HG03521 (cell line): ENCODE data around the gene RHNO1.
A peak's percentile ranks its signal among the peaks of the same experiment; 100 is the strongest.
"Not testable (repeated sequence)": the region's sequence is repeated elsewhere in the genome, so short reads cannot be mapped to it uniquely, and the experiment has no call there.

ENCODE experiments used
- ATAC-seq: cut with Tn5 transposase; IDR thresholded peaks from one replicate; pipeline ENCODE4 v1.9.1; 2021; ENCODE audit warnings: mild to moderate bottlenecking, moderate library complexity; ENCODE audit not compliant: unreplicated experiment

The RHNO1 gene

GRCh38 chr12:2858334-2858733, 18.7 kb upstream of the RHNO1 start:
- no peak for ATAC-seq

GRCh38 chr12:2858944-2859421, 18.0 kb upstream of the RHNO1 start:
- no peak for ATAC-seq

DNA sequence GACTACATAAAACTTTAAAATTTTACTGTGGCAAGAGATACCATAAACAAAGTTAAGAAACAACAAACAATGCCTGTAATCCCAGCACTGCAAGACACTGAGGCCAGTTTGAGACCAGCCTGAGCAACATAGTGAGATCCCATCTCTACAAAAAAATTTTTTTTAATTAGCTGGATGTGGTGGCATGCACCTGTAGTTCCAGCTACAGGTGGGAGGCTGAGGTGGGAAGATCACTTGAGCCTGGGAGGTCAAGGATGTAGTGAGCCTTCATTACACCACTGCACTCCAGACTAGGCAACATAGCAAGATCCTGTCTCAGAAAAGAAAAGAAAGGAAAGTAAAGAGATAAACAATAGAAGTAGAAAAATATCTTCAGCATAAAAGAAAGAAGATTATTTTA, 16.9 kb upstream of the RHNO1 start:
- no peak for ATAC-seq

GRCh38 chr12:2862876-2863275, 14.1 kb upstream of the RHNO1 start:
- no peak for ATAC-seq

GRCh38 chr12:2863402-2863801, 13.6 kb upstream of the RHNO1 start:
- not testable (repeated sequence) for ATAC-seq

- ATAC-seq, result no peak
Observed at GRCh38 chr12:2864198-2864597, 12.8 kb upstream of the RHNO1 start.

DNA sequence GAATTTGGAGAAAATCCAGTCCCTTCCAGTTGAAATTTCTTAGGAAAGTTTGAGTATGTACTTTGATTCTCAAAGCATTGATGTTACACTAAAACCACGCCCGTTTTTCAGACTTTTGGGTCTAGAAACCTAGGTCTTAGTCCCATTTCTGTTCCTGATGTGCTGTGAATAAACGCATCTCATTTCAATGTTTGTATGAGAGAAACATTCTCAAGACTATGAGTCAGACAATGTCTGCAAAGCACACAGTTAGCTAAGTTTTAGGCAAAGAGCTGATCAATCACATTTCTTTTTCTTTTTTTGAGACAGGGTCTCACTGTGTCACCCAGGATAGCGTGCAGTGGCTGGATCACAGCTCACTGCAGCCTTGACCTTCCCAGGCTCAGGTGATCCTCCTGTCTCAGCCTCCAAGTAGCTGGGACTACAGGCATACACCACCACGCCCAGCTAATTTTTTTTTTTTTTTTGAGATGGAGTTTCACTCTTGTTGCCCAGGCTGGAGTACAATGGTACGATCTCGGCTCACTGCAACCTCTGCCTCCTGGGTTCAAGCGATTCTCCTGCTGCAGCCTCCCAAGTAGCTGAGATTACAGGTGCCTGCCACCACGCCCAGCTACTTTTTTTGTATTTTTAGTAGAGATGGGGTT, 7.9 kb upstream of the RHNO1 start:
- not testable (repeated sequence) for ATAC-seq

- peak; percentile 34 for ATAC-seq
Observed at GRCh38 chr12:2876431-2877046, 484 bp upstream of the RHNO1 start.

DNA sequence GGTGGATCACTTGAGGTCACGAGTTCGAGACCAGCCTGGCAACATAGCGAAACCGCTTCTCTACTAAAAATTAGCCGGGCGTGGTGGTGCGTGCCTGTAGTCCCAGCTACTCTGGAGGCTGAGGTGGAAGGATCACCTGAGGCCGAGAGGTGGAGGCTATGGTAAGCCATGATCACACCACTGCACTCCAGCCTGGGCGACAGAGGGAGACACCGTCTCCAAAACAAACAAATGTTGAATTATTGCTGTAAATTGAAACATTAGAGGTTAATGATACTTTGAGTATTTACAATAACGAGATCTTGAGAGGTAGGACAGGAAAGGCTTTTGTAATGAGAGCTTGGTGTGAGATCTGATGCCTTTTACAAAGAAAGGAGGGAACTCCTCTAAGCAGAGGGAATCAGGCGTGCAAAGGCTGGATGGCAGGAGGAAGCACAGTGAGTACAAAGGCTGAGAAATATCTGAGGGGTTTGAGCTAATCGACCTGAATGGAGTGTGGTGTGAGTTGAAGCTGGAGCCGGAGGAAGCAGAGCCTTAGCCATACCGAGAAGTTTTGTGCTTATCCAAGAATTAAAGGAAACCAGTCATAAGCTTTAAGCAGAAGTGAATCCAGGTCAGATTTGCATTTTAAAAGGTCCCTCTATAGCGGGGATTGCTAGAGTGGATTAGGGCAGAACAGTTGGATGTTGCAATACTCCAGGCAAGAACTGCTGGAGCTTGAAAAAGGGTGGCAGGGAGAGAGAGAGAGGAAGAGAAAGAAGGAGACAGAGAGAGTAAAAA, 1.1 kb downstream of the RHNO1 start:
- no peak for ATAC-seq

DNA sequence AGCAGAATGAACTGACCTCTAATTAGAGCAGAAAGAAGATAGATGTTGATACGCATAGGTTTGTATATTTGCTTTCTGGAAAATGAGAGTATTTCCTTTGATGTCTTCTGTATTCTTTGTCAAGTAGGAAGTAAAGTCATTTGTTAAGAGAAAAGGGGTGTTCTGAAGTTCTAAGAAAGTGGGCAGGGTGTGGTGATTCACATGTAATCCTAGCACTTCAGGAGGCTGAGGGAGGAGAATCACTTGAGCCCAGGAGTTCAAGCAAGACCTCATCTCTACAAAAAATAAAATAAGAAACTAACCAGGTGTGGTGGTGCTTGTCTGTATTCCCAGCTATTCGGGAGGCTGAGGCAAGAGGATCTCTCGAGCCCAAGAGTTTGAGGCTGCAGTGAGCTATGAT, 2.8 kb downstream of the RHNO1 start:
- ATAC-seq, result no peak

DNA sequence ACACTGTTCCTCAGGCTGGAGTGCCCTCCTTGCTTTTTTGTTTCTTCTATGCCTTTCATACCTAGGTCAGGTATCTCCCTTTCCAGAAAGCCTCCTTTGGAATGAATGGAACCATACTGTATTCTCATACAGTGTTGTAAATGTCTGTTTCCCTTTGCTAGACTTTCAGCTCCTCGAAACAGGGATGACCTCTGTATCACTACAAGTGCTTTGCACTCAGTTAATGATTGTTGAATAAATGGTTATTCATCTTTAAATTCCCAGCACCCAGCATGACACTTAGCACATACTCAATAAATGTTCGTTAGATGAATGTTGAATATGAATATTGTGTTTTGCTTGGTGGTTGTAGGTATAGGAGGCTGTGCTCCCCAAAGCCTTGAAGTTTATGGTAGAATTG, 7.8 kb downstream of the RHNO1 start:
- no peak for ATAC-seq

GRCh38 chr12:2886768-2887450, 9.9 kb downstream of the RHNO1 start:
- ATAC-seq, result no peak

GRCh38 chr12:2890001-2890387, 13.0 kb downstream of the RHNO1 start:
- no peak for ATAC-seq

- peak; percentile 97 for ATAC-seq
Observed at GRCh38 chr12:2890388-2891239, 13.6 kb downstream of the RHNO1 start, which contains the start of gene TULP3. TSS of gene TULP3 (plus strand) at chr12:2890891. CDS start at chr12:2890948, 57 bp downstream.

- no peak for ATAC-seq
Observed at GRCh38 chr12:2891240-2892053, 14.4 kb downstream of the RHNO1 start.

- ATAC-seq, result no peak
Observed at GRCh38 chr12:2892246-2892645, 15.2 kb downstream of the RHNO1 start.

GRCh38 chr12:2893007-2893406, 16.0 kb downstream of the RHNO1 start:
- no peak for ATAC-seq

GRCh38 chr12:2895051-2895451, 18.0 kb downstream of the RHNO1 start:
- ATAC-seq, result no peak

GRCh38 chr12:2895511-2895910, 18.5 kb downstream of the RHNO1 start:
- no peak for ATAC-seq

- no peak for ATAC-seq
Observed at GRCh38 chr12:2897418-2897817, 20.4 kb downstream of the RHNO1 start.
